NCI-H1417 treated with DMSO at 0.1 percent for 48 hours (cell line): Measurements from ENCODE around the gene VWA7.

Experiments
- DNase-seq: peaks from one replicate; lab custom pipeline; 2025; lab: John Stamatoyannopoulos, UW

VWA7 gene

GRCh38 chr6:31758281-31758680, 18.8 kb downstream of the VWA7 start:
- DNase-seq: no peak

- no peak for DNase-seq
These were observed 24.3 kb downstream of the VWA7 start for GRCh38 chr6:31752739-31753319.

- DNase-seq: no peak
These were observed 26.6 kb downstream of the VWA7 start for GRCh38 chr6:31750411-31751022.

- DNase-seq: no peak
These were observed 27.7 kb downstream of the VWA7 start for GRCh38 chr6:31749301-31750036.

GRCh38 chr6:31744422-31744821, 32.7 kb downstream of the VWA7 start:
- no peak for DNase-seq

- no peak for DNase-seq
These were observed 34.2 kb downstream of the VWA7 start for GRCh38 chr6:31742894-31743293.

- DNase-seq: no peak
These were observed 35.3 kb downstream of the VWA7 start for GRCh38 chr6:31741815-31742214.

GRCh38 chr6:31740397-31741223, 36.5 kb downstream of the VWA7 start:
- no peak for DNase-seq

GRCh38 chr6:31739639-31740396, 37.3 kb downstream of the VWA7 start, which contains the start of gene MSH5:
TSS of gene MSH5 (plus strand) at chr6:31740005. CDS start at chr6:31740467, 462 bp downstream.
- peak; percentile 96 for DNase-seq

GRCh38 chr6:31737991-31738979, 38.8 kb downstream of the VWA7 start:
- DNase-seq: peak; percentile 80

- DNase-seq: peak; percentile 7
These were observed 39.7 kb downstream of the VWA7 start for GRCh38 chr6:31737315-31737990.

- DNase-seq: no peak
These were observed 40.3 kb downstream of the VWA7 start for GRCh38 chr6:31736768-31737314.

- no peak for DNase-seq
These were observed 40.9 kb downstream of the VWA7 start, which contains the start of gene CLIC1 for GRCh38 chr6:31736021-31736767. TSS of gene CLIC1 (minus strand) at chr6:31736530. CDS start at chr6:31736300, 230 bp downstream.

GRCh38 chr6:31734821-31735406, 42.2 kb downstream of the VWA7 start:
- no peak for DNase-seq

GRCh38 chr6:31734247-31734820, 42.8 kb downstream of the VWA7 start:
- no peak for DNase-seq

- DNase-seq: no peak
These were observed 43.4 kb downstream of the VWA7 start for GRCh38 chr6:31733734-31734133.

- DNase-seq: no peak
These were observed 45.1 kb downstream of the VWA7 start for GRCh38 chr6:31732029-31732428.

GRCh38 chr6:31730631-31731086, 46.5 kb downstream of the VWA7 start:
- DNase-seq: no peak
